ENCODE results near the gene HNRNPC. TPM values are rescaled to one million over a fixed set of nuclear protein-coding genes. Genes with fewer than 3 reads are reported as not detected.
A peak's percentile ranks its signal among the peaks of the same experiment; 100 is the strongest.
"Not testable (repeated sequence)": the region's sequence is repeated elsewhere in the genome, so short reads cannot be mapped to it uniquely, and the experiment has no call there.

Gene HNRNPC
- total and polyA plus RNA-seq, 9 of the 15 experiments (the other 6 are each of a cell fraction or from before 2014, with no cell fraction given) = 679 to 1,557 (median 1,191) TPM

GRCh38 chr14:21298358-21298757 is 29.1 kb upstream of the HNRNPC start (continued):
- TF ChIP-seq MXI1 (IDR thresholded peaks at IDR 0.05; ENCODE audit: low read depth, low read length) = no peak
- TF ChIP-seq CBFA2T3 (IDR thresholded peaks at IDR 0.05) = 0 out of 2 replicates have a peak, but pooled peaks have one; percentile 8
- no peak for TF ChIP-seq RBM14 (IDR thresholded peaks at IDR 0.05; ENCODE audit: borderline replicate concordance, insufficient read depth, low read depth, low read length)
- no peak for TF ChIP-seq ELK3 (CRISPR knock-in tag; IDR thresholded peaks at IDR 0.05)
- 0 out of 4 replicates have a peak, but pooled peaks of 1 of the 2 experiments have one; percentile 5 for TF ChIP-seq RCOR1 (IDR thresholded peaks at IDR 0.05; ENCODE audit: borderline replicate concordance in 1 of 2, low read depth in 2 of 2, low read length in 2 of 2)
- no peak for TF ChIP-seq MEF2A (IDR thresholded peaks at IDR 0.05; ENCODE audit: control insufficient read depth, low read depth, low read length)
- no peak for TF ChIP-seq GTF2A2 (tag; IDR thresholded peaks at IDR 0.05)
- no peak for TF ChIP-seq BCOR (IDR thresholded peaks at IDR 0.05)
- no peak for TF ChIP-seq CSDE1 (IDR thresholded peaks at IDR 0.05)
- TF ChIP-seq ZNF318 (IDR thresholded peaks at IDR 0.05; ENCODE audit: borderline replicate concordance in 1 of 2, low read depth in 1 of 2) = no peak
- TF ChIP-seq ZKSCAN1 (IDR thresholded peaks at IDR 0.05; ENCODE audit: low read depth, low read length) = no peak

- CTCF ChIA-PET (ENCODE audit: low intra/inter-chr PET ratio); H4K20me1 ChIP-seq (replicated peaks; ENCODE audit: control insufficient read depth, insufficient read depth, low read length); in situ Hi-C loops (cut with MboI); BruUV-seq (replicated peaks); FAIRE-seq; H3K9ac ChIP-seq (ENCODE audit: insufficient read depth in 1 of 2, low read depth in 2 of 2, low read length in 2 of 2); H3K36me3 ChIP-seq (ENCODE audit: control insufficient read depth, insufficient read depth, low read length); H3K79me2 ChIP-seq (ENCODE audit: control insufficient read depth, insufficient read depth, low read length); DNase-seq (ENCODE audit: extremely low read depth in 1 of 4, low spot score in 3 of 4); H3K4me3 ChIP-seq; H3K9me3 ChIP-seq (replicated peaks; ENCODE audit: control insufficient read depth, insufficient read depth, low read depth, low read length); H3K4me2 ChIP-seq (ENCODE audit: insufficient read depth, low read length); H3K9me1 ChIP-seq (ENCODE audit: control insufficient read depth, insufficient read depth, low read length); H3K27ac ChIP-seq (ENCODE audit: extremely low read depth, low read depth, low read length); H2AFZ ChIP-seq (ENCODE audit: low read depth, low read length); H3K4me1 ChIP-seq (replicated peaks in 1 of 2; ENCODE audit: control insufficient read depth in 2 of 2, insufficient read depth in 2 of 2, low read length in 2 of 2); intact Hi-C loops (cut with micrococcal nuclease); ATAC-seq; H3K27me3 ChIP-seq (ENCODE audit: control insufficient read depth in 2 of 2, insufficient read depth in 2 of 2, low read length in 2 of 2): not testable (repeated sequence)
- POLR2A ChIA-PET = interaction anchor here (0.9 kb wide), 1 partner anchor 26 kb away, joined by 3 read pairs; no protein-coding TSS in a partner anchor
- WGBS (ENCODE audit: insufficient coverage, low coverage, missing lambda C conversion rate) = 35% methylated on average over 7 of the region's 8 CpGs
Measured at GRCh38 chr14:21294026-21294425, 24.8 kb upstream of the HNRNPC start.
